Activated CD8-positive, alpha-beta memory T cell treated with anti-CD3 and anti-CD28 coated beads for 1 hour (primary cell): ENCODE results near the gene THOC1.

Experiments
- DNase-seq, 2 donors: peaks; one replicate each; pipeline ENCODE4 v3.0.0-alpha.2; 2020; ENCODE audit warnings: low read depth in 1 of 2; ENCODE audit errors: extremely low read depth in 1 of 2

Gene THOC1

DNA sequence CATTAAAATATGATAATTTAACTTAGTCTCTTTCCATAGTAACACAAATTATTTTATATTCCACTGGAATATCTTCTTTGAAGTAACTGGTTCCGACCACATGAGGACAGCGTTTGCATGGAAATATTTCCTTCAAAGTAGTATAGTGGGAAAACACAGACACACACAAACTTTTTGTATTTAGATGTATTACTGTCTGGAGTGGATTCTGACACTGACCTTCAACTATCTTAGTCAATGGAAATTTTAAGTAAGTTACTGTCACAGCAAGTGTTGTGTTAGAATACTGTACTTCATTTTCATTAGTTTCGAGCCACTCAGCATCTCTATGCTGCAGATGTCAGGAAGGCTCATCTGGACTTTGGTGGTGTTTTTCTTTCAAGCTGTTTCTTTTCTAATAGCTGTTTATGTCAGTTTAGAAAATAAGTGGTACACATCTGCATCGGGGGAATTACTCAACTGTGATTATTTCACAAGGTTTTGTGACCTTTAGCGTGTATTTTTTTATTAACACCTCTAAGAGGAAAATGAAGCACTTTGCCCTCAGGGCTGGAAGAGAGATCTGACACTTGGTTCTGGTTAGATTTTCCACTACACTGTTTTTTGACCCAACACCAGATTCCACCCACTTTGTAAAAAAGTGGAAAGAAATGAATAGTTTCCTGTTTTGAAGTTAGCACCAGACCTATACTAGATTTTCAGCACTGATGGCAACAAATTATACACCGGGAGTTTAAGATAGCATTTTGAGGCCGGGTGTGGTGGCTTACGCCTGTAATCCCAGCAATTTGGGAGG lies 18.9 kb upstream of the THOC1 start:
- no peak for DNase-seq

DNA sequence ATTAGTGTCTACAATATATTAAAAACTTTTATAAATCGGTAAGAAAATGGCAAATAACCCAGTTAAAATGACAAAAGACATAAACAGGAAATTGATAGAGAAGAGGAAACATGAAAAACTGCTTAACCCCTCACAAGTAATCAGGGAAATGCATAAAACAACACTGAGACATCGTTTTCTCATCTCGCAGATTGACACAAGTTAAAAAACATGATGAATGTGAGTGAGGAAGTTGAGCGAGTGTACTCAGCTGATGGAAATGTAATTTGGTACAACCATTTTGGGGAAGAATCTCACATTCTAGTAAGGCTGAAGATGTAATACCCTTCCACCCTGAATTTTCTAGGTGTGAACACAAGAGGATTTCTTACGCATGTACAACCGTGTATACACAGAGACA lies 18.0 kb upstream of the THOC1 start:
- DNase-seq: no peak

DNA sequence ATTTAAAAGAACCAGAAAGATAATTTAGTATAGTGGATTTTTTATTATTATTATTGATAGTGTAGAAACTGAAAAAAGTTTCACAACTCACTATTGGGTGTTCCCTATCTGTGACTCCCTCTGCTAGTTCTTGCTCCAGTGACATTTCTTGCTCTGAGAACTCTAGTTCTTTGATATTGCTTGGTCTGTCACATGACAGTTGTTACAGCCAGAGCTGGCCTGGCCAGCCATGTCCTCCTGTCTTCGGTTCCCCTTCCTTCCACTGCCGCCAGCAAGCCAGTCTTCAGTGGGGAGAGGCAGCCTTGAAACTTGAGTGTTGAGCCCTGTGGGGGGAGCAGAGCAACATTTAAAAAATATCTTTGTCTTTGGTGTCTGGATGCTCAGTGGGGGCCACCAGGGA lies 7.6 kb upstream of the THOC1 start:
- DNase-seq: no peak

DNA sequence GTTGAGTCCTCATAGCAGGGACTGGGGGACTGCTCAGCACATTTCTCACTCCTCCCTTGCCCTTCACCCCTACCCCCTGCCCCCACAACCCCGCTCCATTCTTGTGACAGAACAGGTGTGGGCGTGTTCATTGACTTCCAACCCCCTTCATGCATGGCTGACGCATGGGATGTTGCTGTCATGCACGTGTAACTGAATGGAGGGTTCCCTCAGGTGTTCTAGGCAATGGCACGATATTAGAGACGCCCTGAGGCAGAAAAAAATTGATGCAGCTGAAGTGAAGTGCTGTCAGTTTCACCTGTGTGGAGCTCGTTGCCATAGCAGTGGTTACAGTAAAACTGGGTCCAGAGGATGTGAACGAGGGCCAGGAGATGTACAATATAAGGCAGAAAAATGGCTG lies 6.5 kb upstream of the THOC1 start:
- DNase-seq: no peak

DNA sequence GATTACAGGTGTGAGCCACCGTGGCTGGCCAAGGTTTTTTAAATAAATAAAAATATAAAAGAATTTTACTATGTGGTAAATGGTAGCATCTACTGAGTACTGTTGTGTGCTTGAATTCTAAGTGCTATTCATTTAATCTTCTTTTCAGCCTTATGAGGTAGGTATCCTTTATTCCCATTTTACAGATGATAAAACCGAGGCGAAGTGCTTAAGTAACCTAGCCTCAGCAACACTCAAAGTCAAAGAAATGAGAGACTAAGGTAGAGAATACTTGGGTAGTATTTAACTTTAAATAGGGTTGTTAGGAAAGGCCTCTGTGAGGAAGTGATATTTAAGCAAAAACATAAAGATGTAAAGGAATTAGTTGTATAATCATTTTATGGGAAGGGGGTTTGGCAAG lies 5.7 kb upstream of the THOC1 start:
- no peak for DNase-seq

DNA sequence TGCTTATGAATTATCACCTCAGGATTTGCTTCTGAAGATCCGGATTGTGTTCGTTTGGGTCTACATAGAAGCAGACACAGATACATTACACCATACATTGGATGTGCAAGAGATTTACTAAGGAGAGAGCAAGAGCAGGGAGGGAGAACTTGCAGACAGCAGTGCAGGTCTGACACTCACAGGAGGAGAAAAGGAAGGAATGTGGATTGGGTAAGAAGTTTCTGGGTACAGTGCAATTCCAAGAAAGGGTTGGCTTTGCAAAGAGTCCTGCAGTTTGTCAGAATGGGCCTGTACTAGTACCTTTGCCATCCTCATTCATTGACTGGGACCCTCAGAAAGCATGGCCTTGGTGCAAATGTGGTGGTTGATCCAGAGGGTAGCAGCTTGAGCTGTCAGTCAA lies 4.8 kb upstream of the THOC1 start:
- DNase-seq: no peak

DNA sequence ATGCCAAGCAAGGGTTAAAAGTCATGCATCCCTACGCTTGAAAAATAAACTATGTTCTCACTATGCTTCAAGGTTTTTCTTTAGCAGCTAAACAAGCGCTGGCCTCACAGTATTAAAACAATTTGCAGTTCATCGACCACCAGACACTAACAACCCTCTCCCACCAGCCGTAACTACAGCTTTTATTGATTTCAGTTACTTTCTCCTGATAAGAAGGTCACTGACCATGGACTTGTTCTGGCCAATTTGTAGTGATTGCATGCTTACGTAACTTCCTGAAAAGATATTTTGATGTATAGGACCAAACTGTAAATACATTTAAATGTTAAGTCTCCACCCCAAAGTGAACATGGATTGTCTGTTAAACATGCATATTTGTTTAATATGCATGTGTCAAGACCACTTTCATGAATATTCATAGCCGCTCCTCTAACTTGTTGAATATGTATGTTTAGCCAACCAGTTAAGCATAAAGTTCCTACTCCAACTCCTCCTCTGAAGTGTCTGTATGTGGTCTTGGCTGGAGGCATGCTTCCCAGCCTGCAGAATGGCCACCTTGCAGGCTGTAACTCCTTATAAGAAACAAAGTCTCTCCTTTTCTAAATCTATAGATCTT lies 1.7 kb upstream of the THOC1 start:
- no peak for DNase-seq

DNA sequence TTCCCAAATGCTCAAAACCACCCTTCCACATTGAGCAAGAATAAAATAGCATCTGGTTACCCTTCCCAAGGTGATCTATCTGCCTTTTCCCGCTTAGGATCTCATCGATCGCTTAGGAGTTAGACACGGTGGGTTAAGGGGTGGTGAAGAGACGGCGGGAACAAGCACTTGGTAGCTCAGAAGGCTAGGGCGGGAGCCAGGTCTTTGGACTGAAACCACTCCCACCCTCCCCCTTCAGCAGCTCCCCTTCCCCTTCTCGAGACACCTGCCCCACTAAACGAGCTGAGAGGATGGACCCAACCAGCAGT lies 513 bp downstream of the THOC1 start:
- no peak for DNase-seq

DNA sequence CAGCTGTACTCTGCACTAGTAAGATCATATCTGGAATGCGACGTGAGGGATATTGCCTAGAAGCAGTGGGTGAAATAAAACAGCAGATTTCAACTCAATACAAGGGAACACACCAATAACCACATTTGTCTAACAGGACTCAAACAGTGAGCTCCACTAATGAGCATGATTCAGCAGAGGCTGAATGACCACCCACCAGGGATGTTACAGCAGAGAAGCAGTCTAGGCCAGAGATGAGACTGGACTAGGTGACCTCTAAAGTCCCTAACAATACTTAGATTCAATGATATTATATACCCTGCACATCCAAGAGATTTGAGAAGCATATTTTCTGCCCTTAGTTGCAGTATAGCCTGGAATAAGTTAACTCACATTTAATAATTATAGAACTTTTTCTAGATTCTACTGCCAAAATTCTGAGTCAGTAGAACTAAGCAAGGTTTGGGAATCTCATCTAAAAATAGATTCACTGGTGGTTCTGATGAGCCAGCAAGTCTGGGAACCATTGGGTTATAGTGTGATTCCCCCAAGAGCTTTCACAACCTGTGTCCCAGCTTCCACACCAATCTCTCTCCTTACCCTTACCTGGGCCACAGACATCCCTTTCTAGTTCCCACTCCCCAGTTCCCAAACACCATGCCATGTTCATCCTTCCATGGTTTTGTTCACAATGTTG lies 6.3 kb downstream of the THOC1 start:
- DNase-seq: no peak

DNA sequence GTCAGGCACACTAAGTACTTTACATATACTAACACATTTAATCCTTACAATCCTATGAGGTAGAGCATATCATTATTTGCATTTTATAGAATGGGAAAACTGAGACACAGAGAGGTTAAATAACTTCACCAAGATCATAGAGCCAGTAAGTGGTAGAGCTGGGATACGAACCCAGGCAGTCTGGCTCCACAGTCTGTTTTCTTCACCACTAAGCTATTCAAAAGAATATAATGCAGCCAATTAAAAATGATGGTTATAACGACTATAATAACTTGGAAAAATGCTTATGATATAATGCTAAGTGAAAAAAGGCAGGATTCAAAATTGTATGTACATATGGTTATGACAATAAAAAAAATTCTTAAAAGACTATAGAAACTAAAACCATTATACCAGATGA lies 7.3 kb downstream of the THOC1 start:
- DNase-seq: no peak

DNA sequence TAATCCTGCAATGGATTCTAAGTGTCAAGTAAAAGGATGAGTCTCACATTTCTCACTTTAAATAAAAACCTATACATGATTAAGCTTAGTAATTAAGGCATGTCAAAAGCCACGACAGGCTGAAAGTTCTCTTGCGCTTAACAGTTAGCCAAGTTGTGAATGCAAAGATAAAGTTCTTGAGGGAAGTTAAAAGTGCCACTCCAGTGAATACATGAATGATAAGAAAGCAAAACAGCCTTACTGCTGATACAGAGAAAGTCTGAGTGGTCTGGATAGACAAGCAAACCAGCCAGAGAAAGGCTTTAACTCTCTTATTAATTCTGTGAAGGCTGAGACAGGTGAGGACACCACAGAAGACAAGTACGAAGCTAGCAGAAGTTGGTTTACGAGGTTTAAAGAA lies 12.7 kb downstream of the THOC1 start:
- DNase-seq: no peak

DNA sequence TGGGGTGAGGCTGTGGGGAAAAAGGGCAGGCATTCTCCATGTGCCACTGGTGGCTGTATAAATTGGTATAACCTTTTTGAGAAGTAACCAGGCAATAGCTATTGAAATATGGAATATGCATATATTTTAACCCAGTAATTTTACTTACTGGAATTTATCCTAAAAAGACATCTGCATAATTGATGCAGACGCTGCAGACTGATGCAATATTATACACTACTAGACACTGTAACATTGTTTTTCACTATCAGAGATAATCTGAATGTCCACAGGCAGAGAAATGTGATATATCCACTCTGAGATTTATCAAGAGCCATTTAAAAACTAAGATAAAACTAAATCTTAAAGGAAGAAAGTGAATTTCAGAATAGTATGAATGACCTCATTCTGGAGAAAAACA lies 14.7 kb downstream of the THOC1 start:
- DNase-seq: no peak

DNA sequence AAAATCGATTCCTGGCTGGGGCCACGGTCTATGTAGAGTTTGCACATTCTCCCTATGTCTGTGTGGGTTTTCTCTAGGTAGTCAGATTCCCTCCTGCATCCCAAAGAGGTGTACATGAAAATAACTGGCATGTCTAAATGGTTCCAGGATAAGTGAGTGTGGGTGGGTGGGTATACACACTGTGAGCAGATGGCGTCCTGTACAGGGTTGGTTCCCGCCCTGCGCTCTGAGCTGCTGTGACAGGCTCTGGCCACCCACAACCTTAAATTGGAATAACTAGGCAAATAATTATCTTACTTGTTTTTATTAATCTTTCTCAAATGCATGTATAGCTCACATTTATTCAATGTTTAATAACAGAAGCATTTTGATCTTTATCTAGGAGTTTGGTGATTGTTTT lies 16.3 kb downstream of the THOC1 start:
- DNase-seq: no peak

DNA sequence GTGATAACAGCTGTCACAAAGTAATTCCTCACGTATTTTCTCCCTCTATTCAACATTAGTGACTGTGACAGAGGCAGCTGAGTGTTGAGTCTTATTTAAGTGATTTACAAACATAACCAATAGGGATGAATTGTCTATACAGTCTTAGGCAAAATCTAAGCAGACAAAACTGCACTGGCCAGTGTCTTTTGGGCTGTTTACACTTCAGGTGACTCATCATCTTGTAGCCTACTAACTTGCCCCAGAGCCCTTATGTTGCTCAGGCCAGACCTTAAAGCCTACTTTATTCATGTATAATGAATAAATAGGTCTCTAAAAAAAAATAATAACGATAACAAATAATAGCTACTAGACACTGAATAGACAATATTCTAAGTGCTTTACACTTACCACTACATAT lies 17.2 kb downstream of the THOC1 start:
- no peak for DNase-seq

DNA sequence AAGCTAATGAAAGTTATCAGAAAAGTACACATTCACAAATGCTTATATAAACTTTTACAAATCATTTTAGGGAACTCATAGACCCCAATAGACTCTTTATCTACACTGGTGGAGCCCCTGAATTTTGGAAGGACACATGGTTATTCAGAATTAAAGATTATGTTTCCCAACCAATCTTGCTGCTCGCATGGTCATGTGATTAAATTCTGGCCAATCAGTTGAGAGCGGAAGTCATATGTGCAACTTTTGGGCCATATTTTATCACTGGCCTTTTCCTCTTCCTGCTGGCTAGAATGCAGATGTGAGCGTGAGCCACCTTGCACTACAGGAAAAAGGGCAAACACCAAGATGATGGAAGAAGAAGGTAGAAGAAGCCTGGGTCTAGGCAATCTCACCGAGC lies 19.8 kb downstream of the THOC1 start:
- no peak for DNase-seq

DNA sequence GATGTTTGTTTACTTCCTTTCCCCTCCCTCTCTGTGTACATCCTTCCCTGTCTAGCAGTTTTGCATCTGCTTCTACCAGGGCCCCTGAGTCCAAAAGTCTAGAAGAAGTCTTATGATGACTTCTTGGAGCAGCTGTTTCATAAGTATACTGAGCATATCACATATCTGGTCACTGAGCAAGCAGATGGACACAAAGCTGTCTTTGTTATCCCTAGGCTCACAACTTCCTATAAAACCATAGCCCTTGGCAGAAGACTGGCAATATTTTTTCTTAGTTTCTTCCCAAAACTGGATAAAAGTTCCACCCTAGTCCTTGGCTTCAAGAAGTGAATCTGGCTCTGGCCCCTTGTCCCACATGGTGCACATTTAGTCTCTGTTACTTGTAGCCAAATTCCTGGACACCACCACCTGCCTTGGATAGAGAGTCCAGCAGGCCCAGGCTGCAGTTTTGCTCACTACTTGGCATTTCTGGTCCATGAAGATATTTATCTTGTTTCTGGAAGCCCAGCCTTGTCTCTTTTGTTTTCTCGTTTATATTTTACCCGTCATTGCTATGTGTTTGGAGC lies 22.5 kb downstream of the THOC1 start:
- no peak for DNase-seq

DNA sequence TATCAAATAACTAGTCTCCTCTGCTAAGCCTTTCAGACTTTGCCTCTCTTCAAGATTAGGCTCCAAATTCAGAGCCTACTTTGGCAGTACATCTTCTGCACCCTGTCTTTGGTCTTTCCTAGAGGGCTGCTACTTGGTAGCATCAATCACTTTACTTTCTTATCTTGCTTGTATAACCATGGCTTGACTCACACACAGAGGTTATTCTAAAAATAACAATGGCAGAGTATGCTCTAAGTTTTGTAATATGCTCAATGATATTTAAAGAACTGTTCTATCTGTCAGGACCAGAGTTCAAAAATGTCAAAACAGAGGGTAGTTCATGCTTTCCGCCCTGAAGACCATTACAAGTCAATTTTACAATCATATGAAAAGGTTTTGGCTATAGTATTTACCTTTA lies 27.7 kb downstream of the THOC1 start:
- no peak for DNase-seq

DNA sequence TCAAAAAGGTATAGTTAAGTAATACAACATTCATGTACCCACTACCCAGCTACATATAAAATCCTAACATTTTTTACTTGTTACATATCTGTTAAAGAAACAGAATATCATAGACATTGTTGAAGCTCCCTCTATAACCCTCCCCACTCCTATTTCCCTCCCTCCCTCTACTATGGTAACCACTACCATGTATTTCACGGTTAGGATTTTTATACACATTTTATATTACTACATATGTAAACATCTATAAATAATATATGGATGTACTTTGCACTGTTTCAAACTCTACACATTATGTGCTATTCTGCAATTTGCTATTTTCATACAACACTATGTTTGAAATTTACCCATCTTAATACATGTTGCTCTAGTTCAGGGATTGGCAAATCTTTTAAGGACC lies 36.3 kb downstream of the THOC1 start:
- no peak for DNase-seq

DNA sequence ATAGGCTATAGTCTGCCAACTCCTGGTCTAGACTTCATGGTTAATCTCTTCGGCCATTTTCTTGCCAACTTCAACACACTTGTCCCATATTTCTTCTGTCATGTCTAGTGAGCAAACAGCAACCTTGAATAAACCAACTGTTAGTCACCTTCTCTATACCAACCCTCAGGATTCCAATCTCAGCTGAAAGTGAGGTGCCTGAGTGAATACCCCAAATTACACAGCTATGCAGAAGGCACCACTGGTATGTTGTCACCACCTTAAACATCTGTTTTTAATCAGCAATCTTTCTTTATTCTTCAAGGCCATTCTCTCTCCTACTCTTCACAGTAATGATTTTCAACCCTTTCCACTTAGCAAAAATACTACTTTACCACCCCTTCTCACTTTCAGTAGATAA lies 39.3 kb downstream of the THOC1 start:
- DNase-seq: no peak

DNA sequence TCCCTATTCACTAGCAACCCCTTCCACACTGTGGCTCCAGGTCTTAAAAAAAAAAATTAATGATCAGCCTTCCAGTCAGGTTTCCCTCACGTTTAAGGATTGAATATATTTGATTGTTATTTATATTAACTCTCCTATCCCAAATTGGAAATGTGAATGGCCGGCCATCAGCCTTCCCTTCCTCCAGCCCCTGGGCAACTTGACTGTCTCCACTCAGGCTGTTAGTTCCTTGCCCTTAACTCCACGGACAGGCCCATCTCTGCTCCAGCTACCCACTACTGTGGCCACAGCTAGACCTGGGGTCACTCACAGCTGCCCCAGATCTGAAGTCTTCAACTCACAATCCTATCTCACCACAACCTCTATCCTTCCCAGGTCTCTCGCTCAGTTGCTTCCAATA lies 39.9 kb downstream of the THOC1 start:
- DNase-seq: no peak

DNA sequence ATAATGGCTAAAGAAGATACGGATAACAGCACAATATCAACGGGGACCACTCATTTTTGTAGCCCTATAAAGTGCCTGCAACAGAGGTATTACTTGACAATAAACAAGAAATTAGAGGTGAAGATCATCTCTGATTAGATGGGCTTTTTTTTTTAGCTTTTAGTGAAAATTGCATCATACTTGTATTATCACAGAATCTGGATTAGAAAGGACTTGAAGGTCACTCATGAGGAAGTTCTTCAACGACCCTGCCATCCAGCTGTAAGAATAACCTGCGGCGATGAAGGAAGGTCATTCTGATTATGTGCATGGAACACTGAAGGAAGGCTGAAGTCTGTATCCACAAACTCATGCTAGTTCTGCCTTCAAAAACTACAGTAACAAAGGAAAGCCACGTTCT lies 40.5 kb downstream of the THOC1 start:
- no peak for DNase-seq

DNA sequence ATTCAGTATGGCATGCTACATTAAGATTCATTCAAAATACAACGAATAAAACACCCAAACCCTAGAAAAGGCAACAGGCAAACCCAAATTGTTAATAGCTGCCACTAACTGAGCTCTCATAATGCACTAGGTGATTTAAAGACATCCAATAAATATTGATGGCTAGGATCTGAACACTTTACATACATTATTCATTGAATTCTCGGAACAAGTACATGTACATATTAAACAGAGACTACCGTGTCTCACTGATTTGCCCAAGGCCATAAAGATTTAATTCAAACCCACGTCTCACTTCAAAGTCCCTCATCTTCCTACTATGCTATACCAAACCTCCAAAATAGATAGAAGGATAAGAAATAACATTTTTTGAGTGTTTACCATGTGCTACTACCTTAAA lies 42.1 kb downstream of the THOC1 start:
- no peak for DNase-seq
